Measurements from ENCODE around the gene RPS8.

The RPS8 gene

GRCh38 chr1:44799770-44800584, 24.6 kb downstream of the RPS8 start, which contains the start of gene PLK3:
PLK3 (plus strand) TSS chr1:44800377; CDS start chr1:44800464, 87 bp downstream.
- peak; percentile 84 for TF ChIP-seq CTCF (conservative IDR thresholded peaks at IDR 0.05; ENCODE audit: low read length)
- DNase-seq (ENCODE audit: low read depth), result peak; percentile 98
- H3K4me3 ChIP-seq (ENCODE audit: low read length), result peak within 1 kb of the TSS; percentile 83

- no peak for DNase-seq (ENCODE audit: low read depth)
- TF ChIP-seq CTCF (conservative IDR thresholded peaks at IDR 0.05; ENCODE audit: low read length), result no peak
- H3K4me3 ChIP-seq (ENCODE audit: low read length), result peak overlapping the region; percentile 83
Observed at GRCh38 chr1:44801491-44802305, 26.4 kb downstream of the RPS8 start.

GRCh38 chr1:44802306-44803061, 27.1 kb downstream of the RPS8 start:
- H3K4me3 ChIP-seq (ENCODE audit: low read length), result peak overlapping the region; percentile 83
- no peak for TF ChIP-seq CTCF (conservative IDR thresholded peaks at IDR 0.05; ENCODE audit: low read length)

GRCh38 chr1:44803062-44803311, 27.6 kb downstream of the RPS8 start:
- H3K4me3 ChIP-seq (ENCODE audit: low read length), result peak overlapping the region; percentile 83

More at GRCh38 chr1:44802306-44803061, 27.1 kb downstream of the RPS8 start:
- DNase-seq (ENCODE audit: low read depth), result no peak

GRCh38 chr1:44803312-44804095, 28.2 kb downstream of the RPS8 start:
- no peak for TF ChIP-seq CTCF (conservative IDR thresholded peaks at IDR 0.05; ENCODE audit: low read length)
- no peak for DNase-seq (ENCODE audit: low read depth)
- peak overlapping the region; percentile 83 for H3K4me3 ChIP-seq (ENCODE audit: low read length)

More at GRCh38 chr1:44803062-44803311, 27.6 kb downstream of the RPS8 start:
- no peak for TF ChIP-seq CTCF (conservative IDR thresholded peaks at IDR 0.05; ENCODE audit: low read length)
- DNase-seq (ENCODE audit: low read depth), result no peak

- H3K4me3 ChIP-seq (ENCODE audit: low read length), result no peak overlapping the region
- TF ChIP-seq CTCF (conservative IDR thresholded peaks at IDR 0.05; ENCODE audit: low read length), result no peak
- DNase-seq (ENCODE audit: low read depth), result no peak
Observed at GRCh38 chr1:44805311-44806024, 30.1 kb downstream of the RPS8 start.
